ENCODE measurements around the gene GUK1. TPM values are rescaled to one million over a fixed set of nuclear protein-coding genes. Genes with fewer than 3 reads are reported as not detected.

Gene GUK1
- total RNA-seq, 1 experiment from 2014 or later, result 996 TPM

DNA sequence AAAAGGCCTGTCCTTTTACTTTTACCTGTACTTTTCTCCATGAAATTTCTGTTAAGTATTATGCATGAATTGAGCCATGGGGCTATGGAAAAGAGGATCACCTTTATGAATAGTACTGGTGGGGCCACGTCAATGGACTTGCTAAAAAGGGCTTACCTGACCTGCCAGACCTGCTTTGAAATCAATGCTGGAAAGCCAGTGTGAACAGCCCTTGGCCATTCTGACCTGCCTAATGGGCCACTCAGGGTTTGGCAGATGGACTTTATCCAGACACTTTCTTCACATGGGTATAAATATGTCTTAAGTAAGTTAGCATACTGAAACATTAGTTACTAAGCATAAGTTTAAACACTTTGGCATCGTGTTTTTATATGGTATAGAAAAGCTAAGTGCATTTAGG, 8.3 kb upstream of the GUK1 start:
- 0 out of 2 replicates have a peak overlapping the region, but pooled peaks have one; percentile 5 for H3K9ac ChIP-seq (ENCODE audit: low read length)
- no peaks in the 10 kb centered on the region for H3K27me3 ChIP-seq (ENCODE audit: low read length)
- H3K4me3 ChIP-seq (ENCODE audit: low read length), result peak overlapping the region; percentile 65
- ATAC-seq (no peak), DNase-seq (peak; percentile 58)
- intact Hi-C loops (cut with micrococcal nuclease), result loop anchor here (1.0 kb wide), 6 partner anchors 8 to 384 kb away; no protein-coding TSS in a partner anchor
- H3K79me2 ChIP-seq (ENCODE audit: low read length), result no peaks in the 10 kb centered on the region
- no peaks in the 10 kb centered on the region for H3K9me2 ChIP-seq (replicated peaks; ENCODE audit: low read length)
- H3K27ac ChIP-seq (ENCODE audit: low read length), result peak overlapping the region; percentile 54
- ChIA-PET CTCF (interaction anchor here (1.6 to 1.9 kb wide), 2 partner anchors 35 to 132 kb away, joined by 16 to 29 read pairs; partner anchors contain the start of gene IBA57), POLR2A (ENCODE audit: unreplicated experiment) (no interaction called here)
- H3K36me3 ChIP-seq (ENCODE audit: low read depth, low read length), result no peaks in the 10 kb centered on the region
- TF ChIP-seq EZH2phosphoT487 (IDR thresholded peaks at IDR 0.05; ENCODE audit: borderline replicate concordance, low read length) (no peak), EZH2 (IDR thresholded peaks at IDR 0.05; ENCODE audit: low read length, unreplicated experiment) (no peak)
- TF ChIP-seq, protein P1, sequence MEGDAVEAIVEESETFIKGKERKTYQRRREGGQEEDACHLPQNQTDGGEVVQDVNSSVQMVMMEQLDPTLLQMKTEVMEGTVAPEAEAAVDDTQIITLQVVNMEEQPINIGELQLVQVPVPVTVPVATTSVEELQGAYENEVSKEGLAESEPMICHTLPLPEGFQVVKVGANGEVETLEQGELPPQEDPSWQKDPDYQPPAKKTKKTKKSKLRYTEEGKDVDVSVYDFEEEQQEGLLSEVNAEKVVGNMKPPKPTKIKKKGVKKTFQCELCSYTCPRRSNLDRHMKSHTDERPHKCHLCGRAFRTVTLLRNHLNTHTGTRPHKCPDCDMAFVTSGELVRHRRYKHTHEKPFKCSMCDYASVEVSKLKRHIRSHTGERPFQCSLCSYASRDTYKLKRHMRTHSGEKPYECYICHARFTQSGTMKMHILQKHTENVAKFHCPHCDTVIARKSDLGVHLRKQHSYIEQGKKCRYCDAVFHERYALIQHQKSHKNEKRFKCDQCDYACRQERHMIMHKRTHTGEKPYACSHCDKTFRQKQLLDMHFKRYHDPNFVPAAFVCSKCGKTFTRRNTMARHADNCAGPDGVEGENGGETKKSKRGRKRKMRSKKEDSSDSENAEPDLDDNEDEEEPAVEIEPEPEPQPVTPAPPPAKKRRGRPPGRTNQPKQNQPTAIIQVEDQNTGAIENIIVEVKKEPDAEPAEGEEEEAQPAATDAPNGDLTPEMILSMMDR (conservative IDR thresholded peaks at IDR 0.05; ENCODE audit: low read depth, low read length), result no peak
- no peaks in the 10 kb centered on the region for H4K20me1 ChIP-seq (ENCODE audit: low read length)
- H3K4me1 ChIP-seq (ENCODE audit: insufficient read depth, low read length), result peaks cover 12% of the 10 kb centered on the region
- peaks cover 5% of the 10 kb centered on the region for H3F3A ChIP-seq (ENCODE audit: low read length, unreplicated experiment)
- peak overlapping the region; percentile 82 for H3K4me2 ChIP-seq (ENCODE audit: low read length)
- H3K9me3 ChIP-seq (ENCODE audit: low read length), result no peaks in the 10 kb centered on the region
- peak overlapping the region; percentile 8 for H2AFZ ChIP-seq (ENCODE audit: low read length)
- BruUV-seq (replicated peaks), result no TSS peak

DNA sequence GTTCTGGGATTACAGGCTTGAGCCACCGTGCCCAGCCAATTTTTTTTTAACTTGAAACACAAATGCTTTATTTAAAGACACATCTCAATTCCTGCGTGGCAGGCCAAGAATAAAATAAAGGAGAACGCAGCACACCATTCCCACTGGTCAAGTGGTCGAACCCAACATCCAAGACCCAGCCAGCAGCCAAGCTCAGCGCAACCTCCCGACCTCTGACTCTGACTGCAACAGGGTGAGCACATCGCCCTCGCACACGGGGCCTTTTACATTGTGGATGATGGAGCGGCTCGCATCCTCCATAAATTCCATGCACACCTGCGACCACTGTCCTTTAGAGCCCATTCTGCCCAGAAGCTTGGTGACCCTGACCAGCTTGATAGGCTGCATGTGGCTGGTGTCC, 5.5 kb upstream of the GUK1 start:
- Histone ChIP-seq H3K4me1 (ENCODE audit: insufficient read depth, low read length) (peaks cover 12% of the 10 kb centered on the region), H3K79me2 (ENCODE audit: low read length) (no peaks in the 10 kb centered on the region), H2AFZ (ENCODE audit: low read length) (no peak overlapping the region), H3K4me3 (ENCODE audit: low read length) (no peak overlapping the region), H3K9me3 (ENCODE audit: low read length) (no peaks in the 10 kb centered on the region), H3K4me2 (ENCODE audit: low read length) (no peak overlapping the region), H3K27ac (ENCODE audit: low read length) (no peak overlapping the region), H3K9me2 (replicated peaks; ENCODE audit: low read length) (no peaks in the 10 kb centered on the region), H4K20me1 (ENCODE audit: low read length) (no peaks in the 10 kb centered on the region), H3K36me3 (ENCODE audit: low read depth, low read length) (no peaks in the 10 kb centered on the region), H3K27me3 (ENCODE audit: low read length) (no peaks in the 10 kb centered on the region), H3F3A (ENCODE audit: low read length, unreplicated experiment) (peaks cover 5% of the 10 kb centered on the region), H3K9ac (ENCODE audit: low read length) (no peak overlapping the region)
- ATAC-seq (no peak), DNase-seq (no peak)
- intact Hi-C loops (cut with micrococcal nuclease), result no loop called here
- no peak for TF ChIP-seq EZH2 (IDR thresholded peaks at IDR 0.05; ENCODE audit: low read length, unreplicated experiment)
- ChIA-PET CTCF (no interaction called here), POLR2A (ENCODE audit: unreplicated experiment) (no interaction called here)
- BruUV-seq (replicated peaks), result no TSS peak

DNA sequence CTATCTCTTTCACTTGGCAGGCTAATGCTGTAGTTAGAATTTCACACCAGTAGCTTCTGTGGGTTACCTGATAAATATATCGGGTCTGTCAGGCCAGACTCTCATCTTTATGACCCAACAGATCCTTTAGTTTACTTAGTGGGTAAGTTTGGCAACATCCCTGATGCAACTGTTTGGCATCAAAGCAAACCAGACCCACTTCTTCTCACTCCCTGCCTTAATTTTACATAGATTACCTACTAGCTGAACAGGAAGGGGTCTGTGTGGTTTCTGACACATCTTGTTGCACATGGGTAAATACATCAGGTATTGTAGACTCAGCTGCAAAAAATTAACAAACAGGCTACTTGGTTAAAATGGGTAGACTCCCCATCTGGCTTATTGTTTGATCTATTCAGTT, 3.2 kb upstream of the GUK1 start:
- peaks cover 18% of the 10 kb centered on the region for H3K79me2 ChIP-seq (ENCODE audit: low read length)
- H2AFZ ChIP-seq (ENCODE audit: low read length), result no peak overlapping the region
- no peak overlapping the region for H3K9ac ChIP-seq (ENCODE audit: low read length)
- H3F3A ChIP-seq (ENCODE audit: low read length, unreplicated experiment), result no peaks in the 10 kb centered on the region
- no peaks in the 10 kb centered on the region for H3K27me3 ChIP-seq (ENCODE audit: low read length)
- no peaks in the 10 kb centered on the region for H3K9me3 ChIP-seq (ENCODE audit: low read length)
- BruUV-seq (replicated peaks), result no TSS peak
- ChIA-PET POLR2A (ENCODE audit: unreplicated experiment) (interaction anchor here (0.6 kb wide), 1 partner anchor 29 kb away, joined by 11 read pairs; the partner anchor contains the start of gene IBA57), CTCF (no interaction called here)
- no peak for ATAC-seq
- no peaks in the 10 kb centered on the region for H3K36me3 ChIP-seq (ENCODE audit: low read depth, low read length)
- peaks cover 10% of the 10 kb centered on the region for H4K20me1 ChIP-seq (ENCODE audit: low read length)
- no peak for TF ChIP-seq EZH2phosphoT487 (IDR thresholded peaks at IDR 0.05; ENCODE audit: borderline replicate concordance, low read length)
- TF ChIP-seq, protein P1 (conservative IDR thresholded peaks at IDR 0.05; ENCODE audit: low read depth, low read length), result no peak
- no peak for TF ChIP-seq EZH2 (IDR thresholded peaks at IDR 0.05; ENCODE audit: low read length, unreplicated experiment)
- peak; percentile 44 for DNase-seq
- no peak overlapping the region for H3K4me2 ChIP-seq (ENCODE audit: low read length)
- no peak overlapping the region for H3K27ac ChIP-seq (ENCODE audit: low read length)
- intact Hi-C loops (cut with micrococcal nuclease), result no loop called here
- H3K4me1 ChIP-seq (ENCODE audit: insufficient read depth, low read length), result peaks cover 11% of the 10 kb centered on the region
- H3K9me2 ChIP-seq (replicated peaks; ENCODE audit: low read length), result no peaks in the 10 kb centered on the region
- no peak overlapping the region for H3K4me3 ChIP-seq (ENCODE audit: low read length)

Measured in PC-3 (cell line).